Ishikawa (cell line): ENCODE data around the gene NCDN.

Source experiments
- CEBPB ChIP-seq: IDR thresholded peaks from 2 replicates; pipeline ENCODE4 v1.6.1; 2012
- CREB1 ChIP-seq: IDR thresholded peaks from 2 replicates; pipeline ENCODE4 v1.6.1; 2012; ENCODE audit warnings: low read depth
- EGR1 ChIP-seq: IDR thresholded peaks from 2 replicates; pipeline ENCODE4 v1.6.1; 2012
- EP300 ChIP-seq: IDR thresholded peaks from 2 replicates; pipeline ENCODE4 v1.6.1; 2012; ENCODE audit warnings: borderline replicate concordance
- FOXM1 ChIP-seq: IDR thresholded peaks from 2 replicates; pipeline ENCODE4 v1.6.1; 2012; ENCODE audit warnings: low read depth, borderline replicate concordance
- MAX ChIP-seq: IDR thresholded peaks from 2 replicates; pipeline ENCODE4 v1.6.1; 2012
- NFIC ChIP-seq: IDR thresholded peaks from 2 replicates; pipeline ENCODE4 v1.6.1; 2012
- RAD21 ChIP-seq: IDR thresholded peaks from 2 replicates; pipeline ENCODE4 v1.6.1; 2012; ENCODE audit warnings: low read depth
- REST ChIP-seq: IDR thresholded peaks from 2 replicates; pipeline ENCODE4 v1.6.1; 2012; ENCODE audit warnings: low read depth, mild to moderate bottlenecking
- TAF1 ChIP-seq: IDR thresholded peaks from 2 replicates; pipeline ENCODE4 v1.6.1; 2012; ENCODE audit warnings: low read depth, mild to moderate bottlenecking
- TCF12 ChIP-seq: IDR thresholded peaks from 2 replicates; pipeline ENCODE4 v1.6.1; 2012; ENCODE audit warnings: low read depth
- TEAD4 ChIP-seq: IDR thresholded peaks from 2 replicates; pipeline ENCODE4 v1.6.1; 2012
- USF1 ChIP-seq: IDR thresholded peaks from 2 replicates; pipeline ENCODE4 v1.6.1; 2012
- YY1 ChIP-seq: IDR thresholded peaks from 2 replicates; pipeline ENCODE4 v1.6.1; 2012; ENCODE audit warnings: low read depth
- ZBTB7A ChIP-seq: IDR thresholded peaks from 2 replicates; pipeline ENCODE4 v1.6.1; 2012; ENCODE audit warnings: low read depth

Gene NCDN

GRCh38 chr1:35530168-35530567, 27.4 kb upstream of the NCDN start:
- no peak for TF ChIP-seq TCF12
- TF ChIP-seq NFIC = no peak
- no peak for TF ChIP-seq REST
- no peak for TF ChIP-seq USF1
- TF ChIP-seq RAD21 = no peak
- TF ChIP-seq CREB1 = no peak
- no peak for TF ChIP-seq YY1
- TF ChIP-seq TEAD4 = no peak
- no peak for TF ChIP-seq TAF1
- TF ChIP-seq MAX = no peak
- TF ChIP-seq EP300 = no peak
- TF ChIP-seq FOXM1 = no peak

GRCh38 chr1:35530946-35531345, 26.7 kb upstream of the NCDN start:
- no peak for TF ChIP-seq USF1
- no peak for TF ChIP-seq REST
- no peak for TF ChIP-seq EGR1

- TF ChIP-seq TEAD4 (no peak), EP300 (no peak), TAF1 (no peak), RAD21 (no peak), ZBTB7A (no peak), MAX (no peak), CREB1 (no peak), FOXM1 (no peak), USF1 (no peak), EGR1 (no peak), YY1 (no peak), NFIC (no peak), REST (no peak), CEBPB (no peak), TCF12 (no peak)
Measured at GRCh38 chr1:35531368-35531767, 26.2 kb upstream of the NCDN start.

- no peak for TF ChIP-seq USF1
- no peak for TF ChIP-seq ZBTB7A
- TF ChIP-seq REST = no peak
- TF ChIP-seq CEBPB = no peak
- no peak for TF ChIP-seq RAD21
- no peak for TF ChIP-seq TEAD4
- TF ChIP-seq MAX = no peak
- no peak for TF ChIP-seq TCF12
- TF ChIP-seq CREB1 = no peak
Measured at GRCh38 chr1:35532497-35533223, 24.9 kb upstream of the NCDN start.
